SH-SY5Y (cell line): ENCODE results near the gene ARHGEF40.

Source experiments
- GATA2 ChIP-seq: IDR thresholded peaks from 2 replicates; pipeline ENCODE4 v1.6.1; 2011; ENCODE audit warnings: mild to moderate bottlenecking, low read depth, low read length
- GATA3 ChIP-seq: IDR thresholded peaks from 2 replicates; pipeline ENCODE4 v1.6.1; 2011; ENCODE audit warnings: low read depth, mild to moderate bottlenecking, low read length, moderate library complexity

GRCh38 chr14:21048638-21049037 is 21.5 kb upstream of the ARHGEF40 start:
- TF ChIP-seq GATA2 (no peak), GATA3 (no peak)
